Uterus (tissue), 4 donors: ENCODE data around the gene CDX2. TPM values are rescaled to one million over a fixed set of nuclear protein-coding genes. Genes with fewer than 3 reads are reported as not detected.

Experiments
- DNase-seq, 2 donors: peaks; one replicate each; pipeline ENCODE4 v3.0.0-alpha.2; 2019 to 2020
- H3K27ac ChIP-seq, 2 donors: fragments of 200-600 bp; sonication (generic); 1 replicate in 1 of 2; 2 replicates in 1 of 2; pipeline ENCODE4 v1.5.1; 2016 to 2018
- H3K27me3 ChIP-seq, 2 donors: fragments of 200-600 bp; sonication (generic); one replicate each; pipeline ENCODE4 v1.5.1; 2018 to 2019; ENCODE audit warnings: control low read depth in 1 of 2
- H3K36me3 ChIP-seq, 2 donors: fragments of 200-600 bp; sonication (generic); one replicate each; pipeline ENCODE4 v1.5.1; 2019; ENCODE audit warnings: control low read depth in 1 of 2
- H3K4me1 ChIP-seq, 2 donors: fragments of 200-600 bp; sonication (generic); one replicate each; pipeline ENCODE4 v1.5.1; 2018 to 2019; ENCODE audit warnings: control low read depth in 1 of 2
- H3K4me3 ChIP-seq, 2 donors: fragments of 200-600 bp; sonication (generic); 1 replicate in 1 of 2; 2 replicates in 1 of 2; pipeline ENCODE4 v1.5.1; 2018 to 2019; ENCODE audit warnings: mild to moderate bottlenecking in 1 of 2
- H3K9me3 ChIP-seq, 2 donors: fragments of 200-600 bp; sonication (generic); one replicate each; pipeline ENCODE4 v1.5.1; 2019; ENCODE audit warnings: control low read depth in 1 of 2
- CTCF ChIP-seq, 4 experiments: fragments of 200-600 bp in 2 of 4; fragments of 450-650 bp in 2 of 4; sonication (generic) in 2 of 4; IDR thresholded peaks; one replicate each; pipeline ENCODE4 v1.5.1; 2016 to 2019; ENCODE audit warnings: antibody characterized with exemption in 4 of 4, mild to moderate bottlenecking in 2 of 4, moderate library complexity in 1 of 4
- POLR2A ChIP-seq, 2 donors: fragments of 450-650 bp; IDR thresholded peaks; one replicate each; pipeline ENCODE4 v1.6.1; 2016; ENCODE audit warnings: antibody characterized with exemption in 2 of 2, mild to moderate bottlenecking in 1 of 2, moderate library complexity in 1 of 2
- intact Hi-C: fragments of 100-400 bp; cut with DNase I; formaldehyde crosslinking; loops from one replicate; pipeline ENCODE4 v1.15.1; 2023; ENCODE audit warnings: low total_unique reads
- total RNA-seq, 4 donors: library from RNA; depleted of rRNA in 3 of 4; stranded (reverse); fragments of >200 nt in 3 of 4; gene quantifications; one replicate each; pipeline versions ENCODE4 v1.1.0 to v1.2.4, GENCODE V29; 2014 to 2023
- donor health status: DM: yes; HTN: yes; CAD: no.

Gene CDX2
- total RNA-seq, 4 donors from 2014 or later, result 0.29 TPM; not detected in 3

- Histone ChIP-seq H3K27ac (no peak overlapping the region), H3K4me1 (peaks cover 0 to 7% of the 10 kb centered on the region in 2 donors), H3K36me3 (no peaks in the 10 kb centered on the region), H3K4me3 (peak overlapping the region in 1 of 2 donors; percentile 39), H3K27me3 (peaks cover 9 to 45% of the 10 kb centered on the region in 2 donors), H3K9me3 (no peaks in the 10 kb centered on the region)
- TF ChIP-seq CTCF (IDR thresholded peaks at IDR 0.05) (no peak), POLR2A (IDR thresholded peaks at IDR 0.05) (no peak)
- intact Hi-C loops, result no loop called here
- no peak for DNase-seq
These were observed 16.0 kb downstream of the CDX2 start for GRCh38 chr13:27952876-27953675.

GRCh38 chr13:27942972-27943371, 26.1 kb downstream of the CDX2 start:
- intact Hi-C loops, result no loop called here
- Histone ChIP-seq H3K36me3 (no peaks in the 10 kb centered on the region), H3K4me3 (no peak overlapping the region), H3K27ac (no peak overlapping the region), H3K9me3 (no peaks in the 10 kb centered on the region), H3K27me3 (no peaks in the 10 kb centered on the region), H3K4me1 (no peaks in the 10 kb centered on the region)
- TF ChIP-seq CTCF (IDR thresholded peaks at IDR 0.05), result no peak
- DNase-seq, result no peak

GRCh38 chr13:27933580-27934328, 35.4 kb downstream of the CDX2 start:
- Histone ChIP-seq H3K27ac (no peak overlapping the region), H3K4me1 (no peaks in the 10 kb centered on the region), H3K27me3 (peaks cover 0 to 8% of the 10 kb centered on the region in 2 donors), H3K9me3 (no peaks in the 10 kb centered on the region), H3K36me3 (no peaks in the 10 kb centered on the region), H3K4me3 (no peak overlapping the region)
- intact Hi-C loops, result no loop called here
- TF ChIP-seq POLR2A (IDR thresholded peaks at IDR 0.05), result no peak
- no peak for DNase-seq

DNA sequence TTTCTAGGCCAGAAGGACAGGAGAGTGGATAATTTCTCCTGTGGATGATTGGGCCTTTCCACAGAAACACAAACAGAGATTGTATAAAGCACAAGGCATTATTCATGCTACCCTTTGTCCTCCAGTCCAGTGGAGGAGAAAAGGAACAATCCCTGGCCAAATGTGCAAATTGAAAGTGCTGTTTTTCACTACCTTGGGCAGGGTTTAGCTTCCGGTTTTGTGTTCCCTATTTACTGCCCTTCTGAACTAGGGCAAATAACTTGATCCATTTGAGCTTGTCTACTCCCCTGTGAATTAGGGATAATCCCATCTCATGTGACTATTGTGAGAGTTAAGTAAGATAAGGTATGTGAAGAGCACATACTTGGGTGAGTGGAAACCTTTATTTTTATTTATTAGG, 36.0 kb downstream of the CDX2 start:
- no peak overlapping the region for H3K27ac ChIP-seq
- no peak overlapping the region for H3K4me3 ChIP-seq
- no peaks in the 10 kb centered on the region for H3K36me3 ChIP-seq
- TF ChIP-seq CTCF (IDR thresholded peaks at IDR 0.05), result no peak
- no peak for TF ChIP-seq POLR2A (IDR thresholded peaks at IDR 0.05)
- no peak for DNase-seq
- peaks cover 0 to 15% of the 10 kb centered on the region in 2 donors for H3K27me3 ChIP-seq
- no peaks in the 10 kb centered on the region for H3K4me1 ChIP-seq
- intact Hi-C loops, result no loop called here
- no peaks in the 10 kb centered on the region for H3K9me3 ChIP-seq

DNA sequence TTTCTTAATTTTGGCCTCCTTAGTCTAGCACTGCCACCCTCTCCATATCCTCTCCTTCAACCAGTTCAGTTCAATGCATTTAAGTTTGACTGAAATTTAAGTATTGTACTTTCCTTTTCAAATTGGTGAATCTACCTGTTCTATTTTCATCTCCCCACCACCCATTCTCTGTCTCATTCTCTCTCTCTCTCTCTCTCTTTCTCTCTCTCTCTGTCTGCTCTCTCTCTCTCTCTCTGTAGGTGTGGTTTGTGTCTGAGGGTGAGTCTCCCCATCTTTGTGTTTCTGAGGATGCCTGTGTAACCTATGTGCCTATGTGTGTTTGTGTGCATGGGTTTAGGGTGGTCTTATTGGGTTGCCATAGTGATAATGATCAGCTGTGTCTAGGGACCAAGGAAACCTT, 39.2 kb downstream of the CDX2 start:
- Histone ChIP-seq H3K36me3 (no peaks in the 10 kb centered on the region), H3K27me3 (peaks cover under 1 to 45% of the 10 kb centered on the region in 2 donors), H3K9me3 (no peaks in the 10 kb centered on the region), H3K27ac (no peak overlapping the region), H3K4me1 (no peaks in the 10 kb centered on the region), H3K4me3 (no peak overlapping the region)
- TF ChIP-seq POLR2A (IDR thresholded peaks at IDR 0.05) (no peak), CTCF (IDR thresholded peaks at IDR 0.05) (no peak)
- intact Hi-C loops, result no loop called here
- no peak for DNase-seq
